Neural progenitor cell (in vitro differentiated cells): Measurements from ENCODE around the gene SRRM4. TPM values are rescaled to one million over a fixed set of nuclear protein-coding genes. Genes with fewer than 3 reads are reported as not detected.

Experiments
- DNase-seq: peaks from one replicate; pipeline ENCODE4 v3.0.0-alpha.2; 2016; ENCODE audit warnings: low spot score
- H2AFZ ChIP-seq: fragments of 200-600 bp; sonication (generic); replicated peaks from 2 replicates; pipeline ENCODE4 v1.6.1; 2016; ENCODE audit warnings: antibody characterized with exemption
- H3F3A ChIP-seq: fragments of 200-600 bp; sonication (generic); 2 replicates; pipeline ENCODE4 v1.6.1; 2016; ENCODE audit warnings: antibody characterized with exemption, low read depth
- H3K27ac ChIP-seq: fragments of 200-600 bp; sonication (generic); 2 replicates; pipeline ENCODE4 v1.5.1; 2016; ENCODE audit warnings: mild to moderate bottlenecking
- H3K27me3 ChIP-seq: fragments of 200-600 bp; sonication (generic); 2 replicates; pipeline ENCODE4 v1.6.1; 2016; ENCODE audit warnings: mild to moderate bottlenecking, moderate library complexity
- H3K36me3 ChIP-seq: fragments of 200-600 bp; sonication (generic); 2 replicates; pipeline ENCODE4 v1.5.1; 2016
- H3K4me1 ChIP-seq: fragments of 200-600 bp; sonication (generic); 2 replicates; pipeline ENCODE4 v1.6.1; 2016; ENCODE audit warnings: mixed run types
- H3K4me2 ChIP-seq: fragments of 200-600 bp; sonication (generic); 2 replicates; pipeline ENCODE4 v1.6.1; 2016
- H3K4me3 ChIP-seq: fragments of 200-600 bp; sonication (generic); 2 replicates; pipeline ENCODE4 v1.5.1; 2016
- H3K79me2 ChIP-seq: fragments of 200-600 bp; sonication (generic); 2 replicates; pipeline ENCODE4 v1.6.1; 2016; ENCODE audit warnings: low read depth
- H3K9ac ChIP-seq: fragments of 200-600 bp; sonication (generic); 2 replicates; pipeline ENCODE4 v1.6.1; 2016
- H3K9me3 ChIP-seq: fragments of 200-600 bp; sonication (generic); 2 replicates; pipeline ENCODE4 v1.5.1; 2016; ENCODE audit warnings: low read depth
- H4K20me1 ChIP-seq: fragments of 200-600 bp; sonication (generic); 2 replicates; pipeline ENCODE4 v1.6.1; 2016; ENCODE audit warnings: low read depth
- H3K27ac Mint-ChIP-seq: 3 replicates; pipeline ENCODE4 v1.8.0; 2021; ENCODE audit warnings: mixed read lengths
- H3K27me3 Mint-ChIP-seq: 2 replicates; pipeline ENCODE4 v1.8.0; 2022; ENCODE audit warnings: low read depth, mild to moderate bottlenecking, inconsistent platforms, moderate library complexity, mixed read lengths; ENCODE audit not compliant: insufficient read depth
- H3K36me3 Mint-ChIP-seq: 3 replicates; pipeline ENCODE4 v1.8.0; 2021; ENCODE audit warnings: mixed read lengths
- H3K4me1 Mint-ChIP-seq: 3 replicates; pipeline ENCODE4 v1.8.0; 2021; ENCODE audit warnings: mixed read lengths
- H3K4me3 Mint-ChIP-seq: 3 replicates; pipeline ENCODE4 v1.8.0; 2021; ENCODE audit warnings: mild to moderate bottlenecking, moderate library complexity, mixed read lengths
- H3K9me3 Mint-ChIP-seq: 3 replicates; pipeline ENCODE4 v1.8.0; 2020; ENCODE audit warnings: mixed read lengths
- EZH2 ChIP-seq: fragments of 200-600 bp; sonication (generic); IDR thresholded peaks from 2 replicates; pipeline ENCODE4 v1.6.1; 2017; ENCODE audit warnings: antibody characterized with exemption, mild to moderate bottlenecking, moderate library complexity
- EZH2phosphoT487 ChIP-seq: fragments of 200-600 bp; sonication (generic); IDR thresholded peaks from 2 replicates; pipeline ENCODE4 v1.6.1; 2017; ENCODE audit warnings: antibody characterized with exemption
- total RNA-seq: library from RNA; depleted of rRNA; stranded (reverse); fragments of >200 nt; gene quantifications from 2 replicates; pipeline ENCODE4 v1.2.3, GENCODE V29; 2015; ENCODE audit warnings: low replicate concordance
- TF ChIP-seq, protein P1 (sequence below): fragments of 200-600 bp; sonication (generic); IDR thresholded peaks from 2 replicates; pipeline ENCODE4 v1.5.1; 2017; ENCODE audit warnings: antibody characterized with exemption, mild to moderate bottlenecking

SRRM4 gene
- total RNA-seq, 1 donor from 2014 or later: 0.07 TPM

DNA sequence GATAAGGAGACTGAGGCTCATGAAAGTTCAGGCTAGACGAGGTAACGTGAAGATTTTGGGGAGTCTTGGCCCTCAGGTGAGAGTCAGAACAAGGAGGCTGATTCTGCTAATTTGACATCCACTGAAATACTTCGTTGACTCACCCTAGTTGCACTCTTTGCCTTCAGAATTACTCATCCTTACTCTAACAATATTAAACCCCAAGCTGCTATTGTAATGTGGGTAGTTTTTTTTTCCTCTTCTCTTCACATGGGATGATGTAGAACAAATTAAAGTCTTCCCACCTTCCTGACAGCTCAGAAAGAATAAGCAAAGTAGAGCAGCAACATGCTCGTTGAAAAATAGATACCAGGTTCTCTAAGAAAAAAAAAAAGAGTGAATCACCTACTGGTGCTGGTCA, 22.0 kb upstream of the SRRM4 start:
- Histone ChIP-seq H2AFZ (no peak overlapping the region), H3K27ac (no peak overlapping the region), H3K27me3 (no peaks in the 10 kb centered on the region), H3K36me3 (no peaks in the 10 kb centered on the region), H3F3A (no peaks in the 10 kb centered on the region), H3K4me1 (peaks cover 10% of the 10 kb centered on the region), H3K79me2 (no peaks in the 10 kb centered on the region), H3K9me3 (no peaks in the 10 kb centered on the region), H4K20me1 (no peaks in the 10 kb centered on the region), H3K4me2 (peak overlapping the region; percentile 38), H3K4me3 (no peak overlapping the region), H3K9ac (no peak overlapping the region)
- TF ChIP-seq EZH2 (no peak), EZH2phosphoT487 (no peak)
- TF ChIP-seq, protein P1, sequence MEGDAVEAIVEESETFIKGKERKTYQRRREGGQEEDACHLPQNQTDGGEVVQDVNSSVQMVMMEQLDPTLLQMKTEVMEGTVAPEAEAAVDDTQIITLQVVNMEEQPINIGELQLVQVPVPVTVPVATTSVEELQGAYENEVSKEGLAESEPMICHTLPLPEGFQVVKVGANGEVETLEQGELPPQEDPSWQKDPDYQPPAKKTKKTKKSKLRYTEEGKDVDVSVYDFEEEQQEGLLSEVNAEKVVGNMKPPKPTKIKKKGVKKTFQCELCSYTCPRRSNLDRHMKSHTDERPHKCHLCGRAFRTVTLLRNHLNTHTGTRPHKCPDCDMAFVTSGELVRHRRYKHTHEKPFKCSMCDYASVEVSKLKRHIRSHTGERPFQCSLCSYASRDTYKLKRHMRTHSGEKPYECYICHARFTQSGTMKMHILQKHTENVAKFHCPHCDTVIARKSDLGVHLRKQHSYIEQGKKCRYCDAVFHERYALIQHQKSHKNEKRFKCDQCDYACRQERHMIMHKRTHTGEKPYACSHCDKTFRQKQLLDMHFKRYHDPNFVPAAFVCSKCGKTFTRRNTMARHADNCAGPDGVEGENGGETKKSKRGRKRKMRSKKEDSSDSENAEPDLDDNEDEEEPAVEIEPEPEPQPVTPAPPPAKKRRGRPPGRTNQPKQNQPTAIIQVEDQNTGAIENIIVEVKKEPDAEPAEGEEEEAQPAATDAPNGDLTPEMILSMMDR: no peak
- no peaks in the 10 kb centered on the region for H3K36me3 Mint-ChIP-seq
- no peak overlapping the region for H3K4me3 Mint-ChIP-seq
- no peaks in the 10 kb centered on the region for H3K9me3 Mint-ChIP-seq
- DNase-seq: no peak
- H3K4me1 Mint-ChIP-seq: peaks cover 9% of the 10 kb centered on the region
- no peak overlapping the region for H3K27ac Mint-ChIP-seq
- H3K27me3 Mint-ChIP-seq: peaks cover 1% of the 10 kb centered on the region

- Mint-ChIP-seq H3K27ac (no peak overlapping the region), H3K36me3 (no peaks in the 10 kb centered on the region), H3K27me3 (peaks cover 3% of the 10 kb centered on the region), H3K9me3 (no peaks in the 10 kb centered on the region), H3K4me3 (no peak overlapping the region), H3K4me1 (peaks cover 9% of the 10 kb centered on the region)
- peaks cover 10% of the 10 kb centered on the region for H3K4me1 ChIP-seq
- no peak overlapping the region for H3K4me3 ChIP-seq
- TF ChIP-seq EZH2 (no peak), EZH2phosphoT487 (no peak)
- TF ChIP-seq, protein P1: no peak
- DNase-seq: no peak
- H2AFZ ChIP-seq: no peak overlapping the region
- no peaks in the 10 kb centered on the region for H4K20me1 ChIP-seq
- H3K36me3 ChIP-seq: no peaks in the 10 kb centered on the region
- H3K79me2 ChIP-seq: no peaks in the 10 kb centered on the region
- no peak overlapping the region for H3K27ac ChIP-seq
- no peaks in the 10 kb centered on the region for H3K9me3 ChIP-seq
- H3K4me2 ChIP-seq: no peak overlapping the region
- no peak overlapping the region for H3K9ac ChIP-seq
- H3F3A ChIP-seq: no peaks in the 10 kb centered on the region
- no peaks in the 10 kb centered on the region for H3K27me3 ChIP-seq
Measured at GRCh38 chr12:118959985-118960560, 21.3 kb upstream of the SRRM4 start.

DNA sequence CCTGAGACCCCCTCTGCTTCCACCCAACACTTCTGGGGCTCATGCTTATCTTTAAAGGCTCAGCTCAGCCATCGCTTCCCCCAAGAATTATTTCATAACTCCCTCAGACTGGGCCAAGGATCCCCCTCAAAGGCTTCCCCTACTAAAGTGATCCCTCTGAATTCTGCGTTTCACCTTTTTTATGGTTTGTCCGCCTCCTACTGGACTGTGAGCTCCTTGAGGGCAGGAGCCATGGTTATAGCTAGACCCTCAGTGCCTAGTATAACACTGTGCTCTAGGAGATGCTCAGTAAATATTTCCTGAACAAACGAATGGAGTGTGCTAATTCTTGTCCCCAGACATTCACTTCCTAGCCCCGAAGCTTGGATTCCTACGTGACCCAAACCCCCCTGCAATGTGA, 20.5 kb upstream of the SRRM4 start:
- no peaks in the 10 kb centered on the region for H3K9me3 ChIP-seq
- H3K9ac ChIP-seq: no peak overlapping the region
- no peaks in the 10 kb centered on the region for H3K36me3 Mint-ChIP-seq
- peaks cover 11% of the 10 kb centered on the region for H3K4me1 Mint-ChIP-seq
- H3K9me3 Mint-ChIP-seq: no peaks in the 10 kb centered on the region
- no peak for TF ChIP-seq EZH2
- TF ChIP-seq, protein P1: no peak
- no peak for TF ChIP-seq EZH2phosphoT487
- no peaks in the 10 kb centered on the region for H3K36me3 ChIP-seq
- no peak overlapping the region for H3K4me3 ChIP-seq
- H2AFZ ChIP-seq: no peak overlapping the region
- no peak for DNase-seq
- no peaks in the 10 kb centered on the region for H3F3A ChIP-seq
- no peak overlapping the region for H3K27ac Mint-ChIP-seq
- peaks cover 10% of the 10 kb centered on the region for H3K4me1 ChIP-seq
- H4K20me1 ChIP-seq: no peaks in the 10 kb centered on the region
- no peaks in the 10 kb centered on the region for H3K79me2 ChIP-seq
- H3K27ac ChIP-seq: no peak overlapping the region
- H3K27me3 ChIP-seq: no peaks in the 10 kb centered on the region
- no peak overlapping the region for H3K4me3 Mint-ChIP-seq
- no peak overlapping the region for H3K4me2 ChIP-seq
- peaks cover 3% of the 10 kb centered on the region for H3K27me3 Mint-ChIP-seq
